Fibroblast of upper back skin (primary cell): ENCODE measurements around the gene TIGD6.
A peak's percentile ranks its signal among the peaks of the same experiment; 100 is the strongest.
"Not testable (repeated sequence)": the region's sequence is repeated elsewhere in the genome, so short reads cannot be mapped to it uniquely, and the experiment has no call there.

Experiments used
- DNase-seq: peaks from one replicate; pipeline ENCODE4 v3.0.0-alpha.2; 2013

Gene TIGD6

GRCh38 chr5:150000256-150000989, at the start of gene TIGD6, which contains the start of gene HMGXB3:
TSS of gene TIGD6 (minus strand) at chr5:150000654. CDS start at chr5:149996348, 4,306 bp downstream.
TSS of gene HMGXB3 (plus strand) at chr5:150000739. CDS start at chr5:150004853, 4,114 bp downstream.
- DNase-seq, result peak; percentile 94

DNA sequence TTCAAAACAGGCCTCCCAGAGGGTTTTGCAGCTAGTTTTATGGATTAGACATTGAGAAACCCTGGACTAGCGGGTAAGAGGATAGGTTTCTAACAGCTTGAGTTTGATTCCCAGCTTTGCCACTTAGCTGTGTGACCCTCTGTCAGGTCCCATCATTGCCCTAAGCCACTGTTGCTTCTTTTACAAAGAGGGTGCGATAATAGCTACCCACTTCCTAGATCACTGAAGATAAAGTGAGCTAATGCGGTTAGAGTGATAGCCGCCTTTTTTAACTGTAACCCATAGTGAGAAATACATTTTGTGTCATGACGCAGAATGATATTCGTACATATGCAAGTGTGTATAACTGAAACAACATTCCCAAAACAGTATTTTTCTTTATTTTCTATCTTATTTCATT, 45.6 kb upstream of the TIGD6 start:
- DNase-seq, result no peak

- no peak for DNase-seq
Measured at GRCh38 chr5:150045549-150045948, 45.1 kb upstream of the TIGD6 start.

- DNase-seq, result no peak
Measured at GRCh38 chr5:150044712-150045111, 44.3 kb upstream of the TIGD6 start.

GRCh38 chr5:150044329-150044681, 43.9 kb upstream of the TIGD6 start:
- peak; percentile 85 for DNase-seq

DNA sequence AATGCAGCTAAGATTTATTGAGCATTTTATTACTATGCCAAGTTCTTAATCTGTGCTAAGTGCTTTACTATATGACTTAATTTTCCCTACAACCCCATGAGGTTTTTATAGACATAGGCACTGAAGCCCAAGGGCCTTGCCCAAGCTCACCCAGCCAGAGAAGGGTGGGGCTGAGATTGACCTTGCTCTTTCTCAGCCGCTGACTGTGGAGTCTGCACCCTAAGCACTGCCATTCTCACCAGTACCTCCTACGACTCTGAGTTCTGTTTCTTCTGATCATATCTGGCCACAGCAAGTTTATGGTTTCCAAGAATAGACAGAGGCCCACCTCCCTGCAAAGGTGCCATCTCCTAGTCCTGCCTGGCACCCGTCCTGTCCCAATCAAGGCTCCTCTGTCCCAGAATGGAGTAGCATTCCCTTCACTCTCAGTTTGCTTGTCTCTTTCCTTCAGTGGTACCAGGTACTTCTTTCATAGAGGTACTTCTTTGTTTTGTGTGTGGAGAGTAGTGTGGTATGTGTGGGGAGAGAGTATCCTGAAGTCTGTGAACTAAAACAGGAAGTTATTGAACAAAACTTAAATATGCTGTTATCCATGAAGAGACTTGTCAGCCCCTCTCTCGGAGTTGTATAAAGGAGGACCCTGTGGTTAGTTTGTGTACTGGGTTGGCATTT, 43.3 kb upstream of the TIGD6 start:
- peak; percentile 66 for DNase-seq

DNA sequence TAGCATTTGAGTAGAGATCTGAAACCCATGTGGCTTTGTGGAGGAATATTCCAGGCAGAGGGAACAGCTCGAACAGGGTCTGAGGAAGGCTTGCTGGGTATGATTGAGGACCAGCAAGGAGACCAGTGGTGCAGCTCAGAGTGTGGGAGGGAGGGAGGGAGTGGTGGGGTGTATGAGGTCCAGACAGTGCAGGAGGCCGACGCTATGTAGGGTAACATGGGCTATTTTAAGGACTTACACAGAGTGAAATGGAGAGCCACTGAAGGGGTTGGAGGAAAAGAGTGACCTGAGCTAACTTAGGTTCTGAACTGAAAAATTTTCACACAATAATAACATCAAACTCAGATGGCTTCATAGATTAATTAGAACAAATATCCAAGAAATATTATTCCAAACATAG, 42.0 kb upstream of the TIGD6 start:
- DNase-seq, result no peak

DNA sequence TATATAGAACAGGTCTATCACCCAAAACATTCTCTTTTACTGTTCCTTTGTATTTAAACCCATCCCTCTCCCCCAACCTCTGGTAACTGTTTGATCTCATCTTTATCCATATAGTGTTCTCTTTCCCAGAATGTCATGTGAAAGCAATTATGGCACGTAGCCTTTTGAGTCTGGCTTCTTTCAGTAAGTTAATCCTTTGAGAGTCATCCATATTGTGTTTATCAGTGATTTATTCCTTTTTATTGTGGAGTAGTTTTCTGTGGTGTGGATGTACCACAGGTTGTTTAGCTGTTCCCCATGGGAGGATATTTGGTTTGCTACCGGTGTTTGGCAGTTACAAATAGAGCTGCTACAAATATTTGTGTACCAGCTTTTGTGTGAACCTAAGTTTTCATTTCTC, 38.1 kb upstream of the TIGD6 start:
- peak; percentile 62 for DNase-seq

DNA sequence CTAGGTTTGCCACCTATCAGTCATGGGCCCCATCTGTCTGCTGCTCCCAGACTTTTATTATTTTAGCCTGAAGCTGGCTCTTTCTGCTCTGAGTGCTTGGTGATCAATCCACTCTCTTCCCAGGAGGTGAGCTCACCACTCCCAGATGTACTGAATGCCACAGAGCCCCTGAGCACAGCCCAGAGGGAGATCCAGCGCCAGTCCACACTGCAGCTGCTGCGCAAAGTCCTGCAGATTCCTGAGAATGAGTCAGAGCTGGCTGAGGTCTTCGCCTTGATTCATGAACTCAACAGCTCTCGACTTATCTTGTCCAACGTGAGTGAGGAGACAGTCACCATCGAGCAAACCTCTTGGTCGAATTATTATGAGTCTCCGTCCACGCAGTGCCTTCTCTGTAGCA, 36.1 kb upstream of the TIGD6 start:
- DNase-seq, result peak; percentile 99

- no peak for DNase-seq
Measured at GRCh38 chr5:150035139-150035895, 34.9 kb upstream of the TIGD6 start.

DNA sequence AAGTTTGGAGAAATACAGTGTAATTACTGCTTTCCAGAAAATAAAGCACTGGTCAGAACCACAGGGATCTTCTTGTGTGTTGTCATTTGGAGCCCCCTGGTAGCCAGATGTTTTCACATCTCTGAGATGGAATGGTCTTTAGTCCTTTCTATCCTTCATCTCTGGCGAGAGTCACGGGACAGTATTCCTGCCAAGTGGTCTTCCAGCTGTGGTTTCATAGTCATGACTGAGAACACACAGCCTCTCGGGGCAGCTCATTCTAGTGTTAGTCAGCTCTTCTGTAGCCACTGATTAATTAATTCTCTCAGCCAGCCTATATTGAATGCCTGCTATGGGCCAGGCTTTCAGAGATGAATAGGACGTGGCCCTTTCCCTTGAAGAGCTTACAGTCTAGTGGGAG, 34.2 kb upstream of the TIGD6 start:
- peak; percentile 94 for DNase-seq

DNA sequence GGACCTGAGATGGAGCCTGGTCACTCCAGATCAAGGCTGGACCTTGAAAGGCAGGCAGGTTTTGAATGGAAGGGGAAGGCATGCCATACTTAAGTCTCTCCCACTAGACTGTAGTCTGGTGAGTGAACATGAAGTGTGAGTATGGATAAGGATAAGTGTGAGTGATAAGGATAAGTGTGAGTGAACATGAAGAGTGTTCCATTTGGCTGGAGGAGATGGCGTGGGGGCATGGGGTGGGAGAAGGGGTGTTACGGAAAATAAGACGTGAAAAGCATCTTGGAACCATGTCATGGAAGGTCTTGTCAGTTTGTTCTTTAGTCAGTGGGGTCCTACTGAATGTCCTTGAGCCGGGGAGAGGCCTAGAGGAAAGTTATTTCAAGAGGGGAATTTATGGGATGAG, 32.9 kb upstream of the TIGD6 start:
- no peak for DNase-seq

- not testable (repeated sequence) for DNase-seq
Measured at GRCh38 chr5:150028047-150028446, 27.6 kb upstream of the TIGD6 start.

DNA sequence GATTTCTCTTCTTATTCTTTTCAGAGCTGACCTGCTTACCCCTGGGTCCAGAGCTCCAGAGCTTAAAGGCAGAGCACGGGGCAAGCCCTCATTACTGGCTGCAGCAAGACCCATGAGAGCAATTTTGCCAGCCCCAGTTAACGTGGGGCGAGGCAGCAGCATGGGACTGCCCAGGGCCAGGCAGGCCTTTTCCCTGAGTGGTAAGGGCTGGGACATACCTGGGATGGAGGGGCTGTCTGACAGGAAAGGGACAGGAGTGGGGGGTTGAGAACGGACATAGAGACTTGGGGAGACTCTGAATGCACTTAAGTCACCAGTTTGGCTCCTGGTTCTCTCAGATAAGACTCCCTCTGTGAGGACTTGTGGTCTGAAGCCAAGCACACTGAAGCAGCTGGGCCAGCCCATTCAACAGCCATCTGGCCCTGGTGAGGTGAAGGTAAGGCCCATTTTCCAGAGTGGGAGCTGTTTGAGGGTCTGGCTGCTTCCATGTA, 26.3 kb upstream of the TIGD6 start:
- no peak for DNase-seq

- DNase-seq, result no peak
Measured at GRCh38 chr5:150024346-150024984, 24.0 kb upstream of the TIGD6 start.

DNA sequence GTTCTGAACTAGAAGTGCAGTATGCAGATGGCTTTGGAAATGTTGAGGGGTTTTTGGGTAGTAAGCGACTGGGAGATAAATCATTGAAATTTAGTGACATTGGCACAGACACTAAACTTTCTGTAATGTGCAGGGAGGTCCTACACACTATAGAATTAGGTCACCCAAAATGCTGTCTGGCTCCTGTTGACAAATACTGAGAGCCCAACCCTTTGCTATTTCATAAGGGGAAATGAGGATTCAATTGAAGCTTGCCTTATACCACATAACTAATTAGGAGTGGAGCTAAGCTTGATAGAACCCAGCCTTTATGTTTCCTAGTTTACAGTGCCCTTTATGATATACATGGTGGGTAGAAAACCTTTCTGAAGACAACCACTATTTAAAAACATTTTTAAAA, 22.7 kb upstream of the TIGD6 start:
- DNase-seq, result no peak

DNA sequence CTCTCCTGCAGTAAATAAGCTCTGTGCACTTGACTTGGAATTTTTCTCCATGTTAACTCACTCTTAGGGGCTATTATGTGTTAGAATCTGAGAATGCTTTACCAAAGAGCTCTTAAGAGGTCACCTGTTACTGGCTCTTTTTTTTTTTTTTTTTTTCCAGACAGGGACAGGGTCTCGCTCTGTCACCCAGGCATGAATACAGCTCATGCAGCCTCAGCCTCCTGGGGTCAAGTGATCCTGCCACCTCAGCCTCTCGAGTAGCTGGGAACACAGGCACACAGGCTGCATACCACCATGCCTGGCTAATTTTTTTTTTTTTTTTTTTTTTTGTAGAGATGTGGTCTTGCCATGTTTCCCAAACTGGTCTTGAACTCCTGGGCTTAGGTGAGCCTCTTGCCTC, 22.2 kb upstream of the TIGD6 start:
- DNase-seq, result no peak

GRCh38 chr5:150022158-150022531, 21.7 kb upstream of the TIGD6 start:
- DNase-seq, result peak; percentile 87

GRCh38 chr5:150021491-150022157, 21.2 kb upstream of the TIGD6 start:
- DNase-seq, result peak; percentile 39

DNA sequence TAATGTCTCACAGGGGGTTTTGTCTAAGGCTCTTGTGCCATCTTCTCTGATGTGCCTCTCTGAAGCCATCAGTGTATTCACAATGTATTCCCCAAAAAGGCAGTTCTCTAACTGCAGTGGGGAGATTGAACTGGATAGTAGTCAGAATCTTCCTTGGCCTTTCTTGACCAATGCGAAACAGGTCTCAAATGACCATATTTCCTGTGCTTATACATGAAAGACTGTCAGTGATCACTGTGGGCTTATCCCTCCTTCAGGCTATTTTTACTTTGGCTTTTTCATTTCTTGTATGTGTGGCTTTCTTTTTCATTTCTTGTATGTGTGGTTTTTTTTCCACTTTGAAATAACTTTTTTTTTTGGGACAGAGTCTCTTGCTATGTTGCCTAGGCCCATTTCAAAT, 19.8 kb upstream of the TIGD6 start:
- DNase-seq, result no peak

GRCh38 chr5:150017226-150018005, 17.0 kb upstream of the TIGD6 start:
- DNase-seq, result peak; percentile 37

- no peak for DNase-seq
Measured at GRCh38 chr5:150016537-150016936, 16.1 kb upstream of the TIGD6 start.
